Measurements from ENCODE around the gene HNRNPH3.

DNA sequence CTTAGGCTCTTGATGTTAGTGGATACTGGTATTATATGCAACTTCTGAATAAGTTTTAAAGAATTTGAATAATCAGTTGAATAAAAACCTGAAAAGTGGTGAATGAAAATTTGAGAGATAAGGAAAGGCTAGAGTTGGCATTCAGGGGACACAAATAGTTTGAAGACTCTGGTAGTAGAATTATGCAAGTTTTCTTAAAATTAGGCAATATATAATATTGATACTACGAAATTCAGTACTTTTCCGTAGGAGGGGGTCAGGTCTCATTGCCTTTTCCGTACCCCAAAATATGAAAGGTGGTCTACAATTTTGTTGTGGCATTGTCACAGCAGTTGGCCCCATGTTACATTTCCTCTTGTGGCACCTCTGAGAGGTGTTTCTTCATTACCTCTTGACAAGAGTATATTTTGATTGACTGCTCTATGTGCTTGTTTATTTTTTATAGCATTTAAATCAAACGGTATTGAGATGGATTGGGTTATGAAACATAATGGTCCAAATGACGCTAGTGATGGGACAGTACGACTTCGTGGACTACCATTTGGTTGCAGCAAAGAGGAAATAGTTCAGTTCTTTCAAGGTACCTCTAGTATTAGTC lies 5.0 kb downstream of the HNRNPH3 start:
- TF ChIP-seq, protein P1, sequence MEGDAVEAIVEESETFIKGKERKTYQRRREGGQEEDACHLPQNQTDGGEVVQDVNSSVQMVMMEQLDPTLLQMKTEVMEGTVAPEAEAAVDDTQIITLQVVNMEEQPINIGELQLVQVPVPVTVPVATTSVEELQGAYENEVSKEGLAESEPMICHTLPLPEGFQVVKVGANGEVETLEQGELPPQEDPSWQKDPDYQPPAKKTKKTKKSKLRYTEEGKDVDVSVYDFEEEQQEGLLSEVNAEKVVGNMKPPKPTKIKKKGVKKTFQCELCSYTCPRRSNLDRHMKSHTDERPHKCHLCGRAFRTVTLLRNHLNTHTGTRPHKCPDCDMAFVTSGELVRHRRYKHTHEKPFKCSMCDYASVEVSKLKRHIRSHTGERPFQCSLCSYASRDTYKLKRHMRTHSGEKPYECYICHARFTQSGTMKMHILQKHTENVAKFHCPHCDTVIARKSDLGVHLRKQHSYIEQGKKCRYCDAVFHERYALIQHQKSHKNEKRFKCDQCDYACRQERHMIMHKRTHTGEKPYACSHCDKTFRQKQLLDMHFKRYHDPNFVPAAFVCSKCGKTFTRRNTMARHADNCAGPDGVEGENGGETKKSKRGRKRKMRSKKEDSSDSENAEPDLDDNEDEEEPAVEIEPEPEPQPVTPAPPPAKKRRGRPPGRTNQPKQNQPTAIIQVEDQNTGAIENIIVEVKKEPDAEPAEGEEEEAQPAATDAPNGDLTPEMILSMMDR (IDR thresholded peaks at IDR 0.05), result no peak
- no peak for TF ChIP-seq POLR2AphosphoS5 (IDR thresholded peaks at IDR 0.05; ENCODE audit: insufficient read depth in 1 of 2, low read depth in 1 of 2)
- TF ChIP-seq POLR2A (IDR thresholded peaks at IDR 0.05), result no peak
